T-helper 22 cell (primary cell): Measurements from ENCODE around the gene CELF3.
"Not testable (repeated sequence)": the region's sequence is repeated elsewhere in the genome, so short reads cannot be mapped to it uniquely, and the experiment has no call there.

Experiments
- DNase-seq: peaks from one replicate; pipeline ENCODE4 v3.0.0-alpha.2; 2020; ENCODE audit warnings: low read depth

Gene CELF3

DNA sequence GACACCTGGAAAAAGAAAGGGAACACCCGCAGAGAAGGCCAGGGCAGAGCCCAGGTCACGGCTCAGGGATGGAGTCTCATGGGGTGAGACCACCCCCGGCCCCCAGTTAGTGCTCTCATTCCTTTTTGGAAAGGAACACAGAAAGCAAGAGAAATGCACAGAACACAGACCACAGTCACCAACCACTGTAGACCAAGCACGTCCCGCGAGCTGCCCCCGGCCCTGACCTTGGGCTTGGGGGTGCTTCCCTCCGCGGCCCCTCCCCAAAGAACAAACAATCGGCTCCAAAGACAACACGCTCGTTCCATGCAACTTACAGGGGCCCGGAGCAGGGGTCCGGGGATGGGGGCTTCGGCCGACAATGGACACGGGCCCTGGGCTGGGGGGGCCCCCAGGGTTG is 12.8 kb downstream of the CELF3 start:
- DNase-seq, result no peak

DNA sequence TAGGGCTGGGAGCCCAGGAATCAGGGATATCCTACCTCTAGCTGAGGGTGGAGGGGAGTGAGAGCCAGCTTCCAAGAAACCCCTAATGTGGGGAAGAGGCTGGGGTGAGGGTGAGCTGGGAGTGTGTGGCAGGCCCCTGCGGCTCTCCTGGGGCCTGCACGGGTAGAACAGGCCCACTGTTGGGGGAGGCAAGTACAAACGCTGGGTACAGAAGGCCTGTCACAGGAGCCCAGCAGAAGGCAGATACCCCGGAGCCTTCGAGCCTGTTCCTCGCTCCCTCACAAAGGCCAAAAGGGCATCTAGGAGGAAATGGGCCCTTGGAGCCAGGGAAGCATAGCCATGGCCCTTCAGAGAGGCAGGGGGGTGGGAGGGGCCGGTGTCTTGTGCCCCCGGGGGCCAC is 13.7 kb downstream of the CELF3 start:
- no peak for DNase-seq

DNA sequence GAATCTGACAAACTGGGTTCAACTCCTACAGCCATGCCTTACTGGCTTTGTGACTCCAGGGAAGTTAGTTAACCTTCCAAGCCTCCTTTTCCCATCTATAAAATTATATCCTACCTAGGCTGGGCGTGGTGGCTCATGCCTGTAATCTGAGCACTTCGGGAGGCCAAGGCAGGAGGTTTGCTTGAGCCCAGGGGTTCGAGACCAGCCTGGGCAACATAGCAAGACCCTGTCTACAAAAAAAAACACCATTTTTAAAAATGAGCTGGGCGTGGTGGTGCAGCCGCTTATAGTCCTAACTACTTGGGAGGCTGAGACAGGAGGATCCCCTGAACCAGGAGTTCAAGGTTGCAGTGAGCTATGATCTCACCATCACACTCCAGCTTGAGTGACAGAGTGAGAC is 15.1 kb downstream of the CELF3 start:
- no peak for DNase-seq

DNA sequence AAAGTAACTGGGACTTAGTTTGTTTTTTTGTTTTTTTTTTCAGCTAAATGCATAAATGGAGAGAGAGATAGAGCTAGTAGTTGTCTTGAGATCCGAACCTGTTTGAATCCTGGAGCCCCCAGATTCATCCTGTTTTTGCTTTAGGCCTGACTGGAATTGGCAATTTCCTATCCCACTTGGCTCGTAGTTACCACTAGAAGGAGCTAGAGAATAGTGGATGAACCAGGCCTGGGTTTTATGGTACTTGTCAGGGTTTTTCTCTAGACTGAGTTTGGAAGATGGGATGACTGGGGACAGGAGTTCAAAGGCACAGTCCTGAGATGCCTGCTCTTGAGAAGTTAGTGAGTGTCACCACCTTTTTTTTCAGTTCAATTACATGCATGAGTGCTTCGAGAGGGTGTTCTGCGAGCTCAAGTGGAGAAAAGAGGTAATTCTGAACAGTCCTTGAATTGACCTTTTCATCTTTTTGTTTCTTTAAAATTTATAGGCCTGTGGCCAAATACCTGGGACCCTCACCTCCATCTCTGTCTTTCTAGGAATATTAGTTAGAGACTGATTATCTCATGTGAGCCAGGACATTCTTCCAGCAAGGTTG is 23.4 kb downstream of the CELF3 start:
- DNase-seq, result no peak

DNA sequence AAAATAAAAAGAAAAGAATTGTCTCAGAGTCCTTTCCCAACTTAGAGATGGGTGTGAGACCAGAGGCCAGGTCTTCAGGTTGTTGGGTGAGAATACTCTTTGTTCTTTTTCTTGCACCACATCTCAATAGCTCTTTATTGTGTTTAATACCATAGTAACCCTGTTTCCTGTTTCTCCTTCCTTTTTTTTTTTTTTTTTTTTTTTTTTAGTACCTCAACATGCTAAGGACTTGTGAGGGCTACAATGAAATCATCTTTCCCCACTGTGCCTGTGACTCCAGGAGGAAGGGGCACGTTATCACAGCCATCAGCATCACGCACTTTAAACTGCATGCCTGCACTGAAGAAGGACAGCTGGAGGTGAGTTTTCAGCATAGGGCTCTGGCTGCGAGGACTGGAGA is 24.4 kb downstream of the CELF3 start:
- DNase-seq, result no peak

DNA sequence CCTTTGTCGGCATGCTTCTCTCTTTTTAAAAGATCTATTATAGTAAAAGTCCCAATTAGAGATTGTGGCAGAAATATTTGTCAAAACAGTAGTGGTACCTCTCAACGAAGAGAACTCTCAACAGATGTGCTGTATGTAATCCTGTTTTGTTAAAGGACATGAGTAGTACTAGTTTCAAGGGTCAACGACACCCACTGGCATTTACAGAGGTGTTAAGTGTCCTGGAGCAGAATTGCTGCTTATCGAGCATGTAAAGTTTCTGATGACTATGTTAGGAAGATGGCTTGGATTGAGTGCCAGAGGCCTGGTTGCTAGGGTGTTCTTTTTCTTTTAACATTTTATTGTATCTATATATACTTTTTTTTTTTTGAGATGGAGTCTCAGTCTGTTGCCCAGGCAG is 27.1 kb downstream of the CELF3 start:
- no peak for DNase-seq

DNA sequence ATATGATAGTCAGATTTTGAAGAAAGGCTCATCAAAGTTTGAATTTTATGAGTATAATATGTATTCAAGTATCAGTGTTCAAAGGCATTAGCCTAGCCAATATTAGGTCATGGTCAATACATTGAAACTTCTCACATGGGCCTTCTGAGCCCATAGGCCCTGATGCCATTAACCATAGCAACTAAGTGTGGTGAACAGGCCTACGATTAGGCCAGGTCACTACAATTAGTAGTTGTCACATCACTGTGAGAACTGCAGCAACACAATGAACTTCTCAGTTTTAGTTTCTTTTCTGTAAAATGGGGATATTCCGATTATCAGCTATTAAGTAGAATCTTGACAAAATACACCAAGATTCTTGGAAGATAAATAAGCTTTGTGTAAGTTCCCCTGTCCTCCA is 30.0 kb downstream of the CELF3 start:
- DNase-seq, result no peak

DNA sequence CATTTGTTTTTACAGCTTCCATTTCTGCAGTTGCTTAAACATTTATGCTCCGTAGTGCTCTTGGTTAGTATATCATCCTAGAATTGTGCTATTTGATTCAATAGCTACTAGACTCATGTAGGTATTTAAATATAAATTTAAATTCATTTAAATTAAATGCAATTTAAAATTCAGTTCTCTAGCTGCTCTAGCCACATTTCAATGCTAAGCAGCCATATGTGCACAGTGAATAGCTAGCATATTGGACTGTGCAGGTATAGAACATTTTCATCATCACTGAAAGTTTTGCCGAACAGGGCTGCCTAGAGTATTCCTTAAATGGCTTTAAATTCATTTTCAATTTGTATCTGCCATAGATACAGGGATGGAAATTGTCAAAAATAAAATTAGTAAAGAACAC is 32.5 kb downstream of the CELF3 start:
- no peak for DNase-seq

DNA sequence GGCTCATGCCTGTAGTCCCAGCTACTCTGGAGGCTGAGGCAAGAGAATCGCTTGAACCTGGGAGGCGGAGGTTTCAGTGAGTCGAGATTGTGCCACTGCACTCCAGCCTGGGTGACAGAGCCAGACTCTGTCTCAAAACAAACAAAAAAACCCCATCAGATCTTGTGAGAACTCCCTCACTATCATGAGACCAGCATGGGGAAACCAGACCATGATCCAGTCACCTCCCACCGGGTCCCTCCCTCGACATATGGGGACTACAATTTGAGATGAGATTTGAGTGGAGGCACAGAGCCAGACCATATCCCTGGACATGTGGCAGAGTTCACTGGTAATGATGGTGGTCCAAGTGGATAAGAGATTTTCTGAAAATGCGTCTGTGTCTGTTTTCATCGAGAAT is 33.7 kb downstream of the CELF3 start:
- not testable (repeated sequence) for DNase-seq

DNA sequence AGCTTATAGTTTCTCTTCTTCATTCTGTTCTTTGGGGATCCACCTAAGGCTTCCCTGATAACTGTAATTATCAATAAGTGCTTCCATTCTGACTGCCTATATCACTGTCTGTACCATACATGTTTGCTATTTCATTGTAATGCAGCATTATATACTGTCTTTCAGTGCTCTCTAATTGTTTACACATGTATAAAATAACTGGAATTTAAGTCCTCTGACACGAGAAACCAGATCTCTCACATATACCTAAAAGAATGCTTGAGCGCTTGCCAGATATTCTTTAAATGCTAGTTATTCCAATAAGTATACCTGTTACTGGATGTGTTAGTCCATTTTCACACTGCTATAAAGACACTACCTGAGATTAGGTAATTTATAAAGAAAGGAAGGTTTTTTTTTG is 34.7 kb downstream of the CELF3 start:
- DNase-seq, result no peak

DNA sequence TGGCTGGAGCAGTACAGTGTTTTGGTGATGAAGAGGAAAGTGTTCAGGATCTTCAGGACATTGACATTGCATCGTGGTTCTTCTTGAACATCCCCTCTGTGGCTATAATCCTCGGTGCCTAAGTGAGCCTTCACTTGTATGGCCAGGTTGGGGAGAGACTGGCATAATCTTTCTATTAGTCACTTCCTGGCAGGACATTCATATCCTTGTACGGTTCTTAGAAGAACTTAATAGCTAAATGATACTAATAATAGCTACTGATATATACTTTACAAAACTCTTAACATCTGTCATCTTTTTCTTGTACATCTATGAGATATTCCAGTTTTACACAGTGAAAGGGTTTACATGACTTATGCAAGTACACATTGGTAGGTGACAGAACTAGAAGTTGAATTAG is 35.8 kb downstream of the CELF3 start:
- no peak for DNase-seq

DNA sequence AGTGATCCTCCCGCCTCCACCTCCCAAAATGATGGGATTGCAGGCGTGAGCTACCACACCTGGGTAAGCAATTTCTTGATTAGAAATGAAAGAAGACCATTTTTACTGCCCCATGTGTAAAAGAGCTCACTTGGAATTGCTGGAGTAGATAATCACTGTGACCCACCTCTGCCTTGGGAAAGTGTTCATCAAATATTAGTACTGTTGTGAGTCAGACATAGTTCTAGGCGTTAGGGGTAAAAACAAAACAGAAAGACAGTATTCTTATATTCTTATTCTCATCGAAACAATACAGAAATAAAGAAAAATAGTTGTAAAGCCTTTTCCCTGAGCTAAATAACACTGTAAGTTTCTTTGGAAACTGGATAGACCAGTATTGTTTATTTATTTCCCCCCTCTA is 36.2 kb downstream of the CELF3 start:
- no peak for DNase-seq

DNA sequence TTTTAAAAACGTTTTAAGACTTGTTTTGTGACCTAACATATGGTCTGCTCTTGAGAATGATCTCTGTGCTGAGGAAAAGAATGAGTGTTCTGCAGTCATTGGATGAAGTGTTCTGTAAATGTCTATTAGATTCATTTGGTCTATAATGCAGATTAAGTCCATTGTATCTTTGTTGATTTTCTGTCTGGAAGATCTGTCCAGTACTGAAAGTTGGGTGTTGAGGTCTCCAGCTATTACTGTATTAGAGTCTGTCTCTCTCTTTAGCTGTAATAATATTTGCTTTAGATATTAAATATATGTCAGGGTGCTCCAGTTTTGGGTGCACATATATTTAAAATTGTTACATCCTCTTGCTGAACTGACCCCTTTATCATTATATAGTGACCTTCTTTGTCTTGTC is 43.2 kb downstream of the CELF3 start:
- DNase-seq, result no peak

DNA sequence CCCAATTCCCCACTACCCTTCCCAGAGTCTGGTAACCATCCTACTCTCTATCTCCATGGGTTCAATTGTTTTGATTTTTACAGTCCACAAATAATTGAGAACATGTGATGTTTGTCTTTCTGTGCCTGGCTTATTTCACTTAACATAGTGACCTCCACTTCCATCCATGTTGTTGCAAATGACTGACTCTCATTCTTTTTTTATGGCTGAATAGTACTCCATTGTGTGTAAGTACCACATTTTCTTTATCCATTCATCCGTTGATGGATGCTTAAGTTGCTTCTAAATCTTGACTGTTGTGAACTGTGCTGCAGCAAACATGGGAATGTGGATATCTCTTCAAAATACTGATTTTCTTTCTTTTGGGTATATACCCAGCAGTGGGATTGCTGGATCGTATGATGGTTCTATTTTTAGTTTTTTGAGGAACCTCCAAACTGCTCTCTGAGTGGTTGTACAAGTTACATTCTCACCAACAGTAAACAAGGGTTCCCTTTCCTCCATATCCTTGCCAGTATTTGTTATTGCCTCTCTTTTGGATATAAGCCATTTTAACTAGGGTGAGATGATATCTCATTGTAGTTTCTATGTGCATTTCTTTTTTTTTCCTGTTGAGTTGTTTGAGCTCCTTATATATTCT is 46.4 kb downstream of the CELF3 start:
- DNase-seq, result not testable (repeated sequence)

DNA sequence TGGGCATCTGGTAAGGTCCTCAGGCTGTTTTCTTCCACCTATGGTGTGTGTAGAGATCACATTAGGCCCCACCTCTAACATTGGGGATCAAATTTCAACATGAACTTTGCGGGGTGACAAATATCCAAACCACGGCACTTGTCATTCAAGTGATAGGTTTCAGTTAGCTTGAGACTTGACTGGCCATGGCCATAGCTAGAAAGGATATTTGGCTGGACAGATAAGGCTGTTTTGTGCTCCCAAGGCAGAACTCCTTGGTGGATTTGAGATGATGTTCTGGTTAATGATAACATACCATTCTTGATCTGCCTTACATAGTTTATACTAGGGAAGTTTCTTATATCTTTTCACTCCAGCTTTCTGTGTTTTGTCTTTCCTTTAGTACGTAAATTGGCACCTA is 48.5 kb downstream of the CELF3 start:
- no peak for DNase-seq

DNA sequence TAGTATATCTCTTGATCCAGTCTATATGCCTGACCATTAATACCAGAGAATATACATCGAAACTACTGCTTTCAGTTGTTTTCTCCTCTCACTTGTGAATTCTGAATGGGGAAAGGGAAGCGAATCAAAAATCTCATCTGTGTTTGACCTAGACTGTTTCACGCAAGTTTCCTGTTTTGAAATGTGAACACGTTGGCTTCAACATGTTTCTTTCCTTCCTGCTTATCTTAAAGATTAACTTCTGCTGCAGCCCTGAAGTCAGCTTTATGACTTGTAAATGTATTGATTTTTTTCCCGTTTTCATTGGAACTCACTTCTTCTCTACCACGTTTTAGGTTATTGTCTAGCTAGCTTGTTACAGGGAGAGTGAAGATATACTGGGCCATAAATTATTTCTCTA is 54.9 kb downstream of the CELF3 start:
- DNase-seq, result no peak

DNA sequence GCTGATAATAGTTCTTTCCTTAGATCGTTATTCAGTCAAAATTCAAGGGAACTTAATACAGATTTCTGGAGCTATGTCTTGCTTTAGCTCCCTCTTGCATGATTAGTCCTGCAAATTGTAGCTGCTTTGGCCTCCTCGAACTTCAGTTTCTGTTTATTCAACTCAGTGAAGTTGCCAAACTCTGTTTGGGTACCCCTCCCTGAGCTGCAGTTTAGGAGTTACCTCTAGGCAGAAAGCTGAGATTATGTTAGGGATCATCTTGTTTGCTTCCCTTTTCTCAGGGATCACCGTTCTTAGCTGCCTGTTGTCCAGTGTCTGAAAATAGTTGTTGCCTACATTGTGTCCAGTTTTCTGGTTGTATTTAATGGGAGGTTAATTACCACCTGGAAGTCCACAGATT is 61.2 kb downstream of the CELF3 start:
- no peak for DNase-seq

DNA sequence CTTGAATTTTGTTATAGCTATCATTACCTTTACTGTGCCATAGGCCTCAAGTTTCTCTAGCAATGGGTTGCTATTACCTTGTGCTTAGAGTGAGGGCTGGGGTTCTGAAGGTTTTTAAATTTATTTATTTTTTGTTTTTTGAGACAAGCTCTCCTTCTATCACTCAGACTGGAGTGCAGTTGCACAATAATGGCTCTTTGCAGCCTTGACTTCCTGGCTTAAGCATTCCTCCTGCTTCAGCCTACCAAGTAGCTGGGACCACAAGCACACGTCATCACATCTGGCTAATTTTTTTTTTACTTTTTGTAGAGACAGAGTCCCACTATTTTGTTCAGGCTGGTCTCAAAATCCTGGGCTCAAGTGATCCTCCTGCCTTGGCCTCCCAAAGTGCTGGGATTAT is 63.2 kb downstream of the CELF3 start:
- DNase-seq, result no peak
